LNCaP clone FGC (cell line): ENCODE data around the gene CNOT10.
"Not testable (repeated sequence)": the region's sequence is repeated elsewhere in the genome, so short reads cannot be mapped to it uniquely, and the experiment has no call there.

Source experiments
- DNase-seq: peaks from one replicate; pipeline ENCODE4 v3.0.0-alpha.2; 2011; ENCODE audit warnings: low read depth
- H3K4me3 ChIP-seq: 2 replicates; pipeline ENCODE4 v1.5.1; 2011; ENCODE audit warnings: mild to moderate bottlenecking, low read depth, low read length, control low read depth
- TF ChIP-seq, protein P1 (sequence below): IDR thresholded peaks from 2 replicates; pipeline ENCODE4 v1.5.1; 2012; ENCODE audit warnings: mild to moderate bottlenecking; ENCODE audit not compliant: control insufficient read depth, insufficient read depth; ENCODE audit errors: extremely low read depth

CNOT10 gene

DNA sequence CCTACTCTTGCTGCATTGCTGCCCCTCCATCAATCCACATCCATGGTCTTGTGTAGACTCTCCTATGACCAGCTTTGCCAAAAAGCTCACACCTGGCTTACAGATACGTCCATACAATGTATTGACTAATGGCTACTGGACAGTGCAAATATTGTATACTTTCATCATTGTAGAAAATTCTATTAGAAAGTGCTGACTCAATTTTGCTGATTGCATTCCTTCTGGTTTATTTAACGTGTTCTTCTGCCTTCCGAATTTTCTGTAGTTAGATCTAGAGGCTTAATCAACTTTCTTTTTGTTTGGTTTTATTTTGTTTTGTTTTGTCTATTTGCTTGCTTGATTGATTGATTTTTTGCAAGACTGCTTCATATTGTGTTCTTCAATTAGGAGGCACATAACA, 29.8 kb upstream of the CNOT10 start:
- DNase-seq, result no peak
- TF ChIP-seq, protein P1, sequence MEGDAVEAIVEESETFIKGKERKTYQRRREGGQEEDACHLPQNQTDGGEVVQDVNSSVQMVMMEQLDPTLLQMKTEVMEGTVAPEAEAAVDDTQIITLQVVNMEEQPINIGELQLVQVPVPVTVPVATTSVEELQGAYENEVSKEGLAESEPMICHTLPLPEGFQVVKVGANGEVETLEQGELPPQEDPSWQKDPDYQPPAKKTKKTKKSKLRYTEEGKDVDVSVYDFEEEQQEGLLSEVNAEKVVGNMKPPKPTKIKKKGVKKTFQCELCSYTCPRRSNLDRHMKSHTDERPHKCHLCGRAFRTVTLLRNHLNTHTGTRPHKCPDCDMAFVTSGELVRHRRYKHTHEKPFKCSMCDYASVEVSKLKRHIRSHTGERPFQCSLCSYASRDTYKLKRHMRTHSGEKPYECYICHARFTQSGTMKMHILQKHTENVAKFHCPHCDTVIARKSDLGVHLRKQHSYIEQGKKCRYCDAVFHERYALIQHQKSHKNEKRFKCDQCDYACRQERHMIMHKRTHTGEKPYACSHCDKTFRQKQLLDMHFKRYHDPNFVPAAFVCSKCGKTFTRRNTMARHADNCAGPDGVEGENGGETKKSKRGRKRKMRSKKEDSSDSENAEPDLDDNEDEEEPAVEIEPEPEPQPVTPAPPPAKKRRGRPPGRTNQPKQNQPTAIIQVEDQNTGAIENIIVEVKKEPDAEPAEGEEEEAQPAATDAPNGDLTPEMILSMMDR, result no peak
- H3K4me3 ChIP-seq, result no peak overlapping the region

DNA sequence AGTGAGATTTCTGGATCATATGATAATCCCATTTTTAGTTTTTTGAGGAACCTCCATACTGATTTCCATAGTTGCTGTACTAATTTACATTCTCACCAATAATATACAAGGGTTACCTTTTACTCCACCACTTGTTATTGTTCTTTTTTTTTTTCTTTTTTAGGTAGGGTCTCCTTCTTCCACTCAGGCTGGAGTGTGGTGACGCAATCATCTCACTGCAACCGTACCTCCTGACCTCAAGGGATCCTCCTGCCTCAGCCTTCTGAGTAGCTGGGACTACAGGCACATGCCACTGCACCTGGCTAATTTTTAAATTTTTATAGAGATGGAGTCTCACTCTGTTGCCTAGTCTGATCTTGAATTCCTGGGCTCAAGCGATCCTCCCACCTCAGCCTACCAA, 24.4 kb upstream of the CNOT10 start:
- H3K4me3 ChIP-seq, result no peak overlapping the region
- TF ChIP-seq, protein P1, result no peak
- DNase-seq, result no peak

DNA sequence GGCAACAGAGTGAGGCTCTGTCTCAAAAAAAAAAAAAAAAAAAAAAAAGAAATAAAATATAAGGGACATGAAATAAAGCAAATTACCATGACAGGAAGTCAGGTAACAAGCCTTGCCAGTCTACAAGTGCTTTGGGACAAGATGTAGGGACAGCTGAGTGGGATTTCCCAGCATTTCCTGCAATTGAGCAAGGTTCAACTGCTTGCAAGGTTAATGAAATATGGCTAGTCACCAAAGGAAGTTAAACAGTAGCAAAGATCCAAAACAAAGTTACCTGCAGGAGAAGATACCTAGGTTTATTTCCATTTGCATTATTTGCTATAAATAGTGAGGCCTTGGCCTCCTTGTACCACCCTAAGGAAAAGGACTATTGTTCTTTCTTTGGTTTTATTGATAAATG, 22.3 kb upstream of the CNOT10 start:
- H3K4me3 ChIP-seq, result no peak overlapping the region
- TF ChIP-seq, protein P1, result no peak
- no peak for DNase-seq

DNA sequence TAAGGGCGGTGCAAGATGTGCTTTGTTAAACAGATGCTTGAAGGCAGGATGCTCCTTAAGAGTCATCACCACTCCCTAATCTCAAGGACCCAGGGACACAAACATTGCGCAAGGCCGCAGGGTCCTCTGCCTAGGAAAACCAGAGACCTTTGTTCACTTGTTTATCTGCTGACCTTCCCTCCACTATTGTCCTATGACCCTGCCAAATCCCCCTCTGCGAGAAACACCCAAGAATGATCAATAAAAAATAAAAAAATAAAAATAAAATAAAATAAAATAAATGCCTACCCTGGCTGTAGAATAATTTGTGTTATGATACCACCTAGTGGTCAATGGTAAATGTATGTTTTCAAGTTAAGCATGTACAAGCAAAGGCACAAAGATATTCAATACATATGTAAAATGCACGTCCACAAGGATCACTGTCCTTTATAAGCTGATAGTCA, 20.3 kb upstream of the CNOT10 start:
- not testable (repeated sequence) for H3K4me3 ChIP-seq
- TF ChIP-seq, protein P1, result peak; percentile 52
- peak; percentile 28 for DNase-seq

DNA sequence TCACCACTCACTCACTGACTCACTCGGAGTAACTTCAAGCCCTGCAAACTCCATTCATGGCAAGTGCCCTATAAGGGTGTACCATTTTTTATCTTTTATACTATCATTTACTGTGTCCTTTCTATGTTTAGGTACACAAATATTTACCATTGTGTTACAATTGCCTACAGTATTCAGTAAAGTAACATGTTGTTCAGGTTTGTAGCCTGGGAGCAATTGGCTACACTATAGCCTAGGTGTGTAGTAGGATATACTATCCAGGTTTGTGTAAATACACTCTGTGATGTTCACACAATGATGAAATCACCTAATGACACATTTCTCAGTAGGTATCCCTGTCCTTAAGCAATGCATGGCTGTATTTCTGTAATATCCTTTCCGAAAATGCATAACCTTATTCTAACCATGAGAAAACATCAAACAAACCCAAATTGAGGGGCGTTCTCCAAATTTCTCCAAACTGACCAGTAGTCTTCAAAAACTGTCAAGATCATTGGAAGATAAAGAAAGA, 17.9 kb upstream of the CNOT10 start:
- peak; percentile 87 for DNase-seq
- H3K4me3 ChIP-seq, result no peak overlapping the region
- TF ChIP-seq, protein P1, result no peak

DNA sequence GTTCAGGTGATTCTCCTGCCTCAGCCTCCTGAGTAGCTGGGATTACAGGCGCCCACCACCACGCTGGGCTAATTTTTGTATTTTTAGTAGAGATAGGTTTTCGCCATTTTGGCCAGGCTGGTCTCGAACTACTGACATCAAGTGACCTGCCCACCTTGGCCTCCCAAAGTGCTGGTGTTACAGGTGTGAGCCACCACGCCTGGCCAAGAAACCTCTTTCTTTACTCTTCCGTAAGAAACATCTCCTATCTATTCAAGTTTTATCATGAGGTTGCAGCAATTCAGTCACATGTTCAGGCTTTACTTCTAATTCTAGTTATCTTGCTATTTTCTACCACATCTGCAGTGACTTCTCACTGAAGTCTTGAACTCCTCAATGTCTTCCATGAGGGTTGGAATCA, 15.8 kb upstream of the CNOT10 start:
- not testable (repeated sequence) for DNase-seq, H3K4me3 ChIP-seq

DNA sequence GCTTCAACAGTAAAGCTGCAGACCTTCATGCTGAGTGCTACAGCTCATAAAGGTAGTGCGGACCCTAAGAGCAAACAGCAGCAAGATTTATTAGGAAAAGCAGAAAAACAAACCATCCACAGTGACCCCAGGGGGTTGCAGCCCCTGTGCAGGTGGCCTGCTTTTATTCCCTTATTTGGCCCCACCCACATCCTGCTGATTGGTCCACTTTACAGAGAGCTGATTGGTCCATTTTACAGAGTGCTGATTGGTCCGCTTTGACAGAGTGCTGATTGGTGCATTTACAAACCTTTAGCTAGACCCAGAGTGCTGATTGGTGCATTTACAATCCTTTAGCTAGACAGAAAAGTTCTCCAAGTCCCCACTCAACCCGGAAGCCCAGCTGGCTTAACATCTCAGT, 11.3 kb upstream of the CNOT10 start:
- not testable (repeated sequence) for DNase-seq, H3K4me3 ChIP-seq

DNA sequence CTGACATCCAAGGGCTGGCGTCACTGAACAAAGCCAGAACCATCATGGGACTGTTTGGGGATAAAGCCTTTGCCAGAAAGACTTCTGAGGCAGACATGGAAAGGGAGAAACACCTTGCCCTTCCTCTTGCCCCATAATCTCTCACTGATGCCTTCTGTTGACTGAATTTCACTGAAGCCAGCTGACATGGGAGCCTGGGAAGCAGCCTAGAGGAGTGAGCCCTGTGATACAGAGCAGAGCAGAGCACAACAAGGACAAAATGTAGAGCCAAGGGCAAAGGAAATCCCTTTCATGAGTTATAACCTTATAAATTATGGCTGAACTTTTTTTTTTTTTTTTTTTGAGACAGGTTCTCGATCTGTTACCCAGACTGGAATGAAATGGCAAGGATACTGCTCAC, 9.8 kb upstream of the CNOT10 start:
- no peak overlapping the region for H3K4me3 ChIP-seq
- TF ChIP-seq, protein P1, result no peak

More for the DNA sequence above, 9.8 kb upstream of the CNOT10 start:
- no peak for DNase-seq
